WTC11 (cell line): ENCODE results near the gene MPDZ. TPM values are rescaled to one million over a fixed set of nuclear protein-coding genes. Genes with fewer than 3 reads are reported as not detected.

Source experiments
- ATAC-seq: fragments of 200-7000 bp; cut with Tn5 transposase; 2 replicates; pipeline ENCODE4 v1.10.0; 2021; ENCODE audit warnings: mild to moderate bottlenecking, moderate library complexity
- CTCF ChIA-PET: fragments of 300-600 bp; sonication (Branson Sonifier 250); formaldehyde crosslinking; loops from one replicate; lab custom pipeline; 2021; ENCODE audit warnings: antibody characterized with exemption; lab: Charles Lee
- POLR2A ChIA-PET: fragments of 350-600 bp; sonication (Branson Sonifier 250); formaldehyde crosslinking; loops from one replicate; lab custom pipeline; 2021; ENCODE audit warnings: antibody characterized with exemption; lab: Charles Lee
- DNase-seq: peaks from one replicate; pipeline ENCODE4 v3.0.0; 2021; ENCODE audit warnings: low spot score
- H3K27ac Mint-ChIP-seq: 2 replicates; pipeline ENCODE4 v1.8.0; 2021; ENCODE audit warnings: mixed read lengths
- H3K27me3 Mint-ChIP-seq: 2 replicates; pipeline ENCODE4 v1.8.0; 2021; ENCODE audit warnings: low read depth, mild to moderate bottlenecking, moderate library complexity, mixed read lengths
- H3K36me3 Mint-ChIP-seq: 2 replicates; pipeline ENCODE4 v1.8.0; 2021; ENCODE audit warnings: mixed read lengths
- H3K4me1 Mint-ChIP-seq: 2 replicates; pipeline ENCODE4 v1.8.0; 2022; ENCODE audit warnings: mixed read lengths
- H3K4me3 Mint-ChIP-seq: 2 replicates; pipeline ENCODE4 v1.8.0; 2021; ENCODE audit warnings: mild to moderate bottlenecking, moderate library complexity, mixed read lengths
- H3K9me3 Mint-ChIP-seq: 2 replicates; pipeline ENCODE4 v1.8.0; 2021; ENCODE audit warnings: mixed read lengths
- ATF1 ChIP-seq: sonication (generic); formaldehyde crosslinking; IDR thresholded peaks from 2 replicates; pipeline ENCODE4 v1.8.1; 2023; ENCODE audit warnings: mild to moderate bottlenecking, moderate library complexity, missing genetic modification reagents
- ATF3 ChIP-seq: sonication (generic); formaldehyde crosslinking; conservative IDR thresholded peaks from 2 replicates; pipeline ENCODE4 v1.8.1; 2022; ENCODE audit warnings: mild to moderate bottlenecking, missing genetic modification reagents
- CTCF ChIP-seq: fragments of 200-600 bp; IDR thresholded peaks from 2 replicates; pipeline ENCODE4 v1.8.0; 2022; ENCODE audit warnings: antibody characterized with exemption
- FOXP4 ChIP-seq: sonication (generic); formaldehyde crosslinking; IDR thresholded peaks from 2 replicates; pipeline ENCODE4 v1.8.0; 2022; ENCODE audit warnings: mild to moderate bottlenecking, missing genetic modification reagents
- HMGA2 ChIP-seq: fragments of 250-450 bp; sonication (Bioruptor Pico); IDR thresholded peaks from 2 replicates; pipeline ENCODE4 v1.4.0; 2021; ENCODE audit warnings: mild to moderate bottlenecking, moderate library complexity
- NR1H2 ChIP-seq: sonication (generic); formaldehyde crosslinking; IDR thresholded peaks from 2 replicates; pipeline ENCODE4 v1.9.0; 2021; ENCODE audit warnings: mild to moderate bottlenecking, moderate library complexity, missing genetic modification reagents
- NR2C2 ChIP-seq: sonication (generic); formaldehyde crosslinking; IDR thresholded peaks from 2 replicates; pipeline ENCODE4 v1.8.0; 2022; ENCODE audit warnings: mild to moderate bottlenecking, missing genetic modification reagents
- NR3C1 ChIP-seq: sonication (generic); formaldehyde crosslinking; conservative IDR thresholded peaks from 2 replicates; pipeline ENCODE4 v1.8.1; 2023; ENCODE audit warnings: low read depth, mild to moderate bottlenecking, missing genetic modification reagents
- PRRX2 ChIP-seq: fragments of 250-450 bp; sonication (Bioruptor Pico); IDR thresholded peaks from 2 replicates; pipeline ENCODE4 v1.8.0; 2021; ENCODE audit warnings: mild to moderate bottlenecking
- SMAD4 ChIP-seq: sonication (generic); formaldehyde crosslinking; IDR thresholded peaks from 2 replicates; pipeline ENCODE4 v1.8.0; 2022; ENCODE audit warnings: mild to moderate bottlenecking, missing genetic modification reagents
- ZMAT4 ChIP-seq: fragments of 250-450 bp; sonication (Bioruptor Pico); IDR thresholded peaks from 2 replicates; pipeline ENCODE4 v1.9.0; 2021; ENCODE audit warnings: mild to moderate bottlenecking
- ZNF121 ChIP-seq: sonication (generic); formaldehyde crosslinking; IDR thresholded peaks from 2 replicates; pipeline ENCODE4 v1.8.0; 2023; ENCODE audit warnings: missing genetic modification reagents
- ZNF138 ChIP-seq: sonication (generic); formaldehyde crosslinking; conservative IDR thresholded peaks from 2 replicates; pipeline ENCODE4 v1.8.1; 2022; ENCODE audit warnings: mild to moderate bottlenecking, moderate library complexity, missing genetic modification reagents
- ZNF281 ChIP-seq: sonication (generic); formaldehyde crosslinking; IDR thresholded peaks from 2 replicates; pipeline ENCODE4 v1.8.0; 2023; ENCODE audit warnings: mild to moderate bottlenecking, missing genetic modification reagents
- ZNF532 ChIP-seq: fragments of 250-450 bp; sonication (Bioruptor Pico); IDR thresholded peaks from 2 replicates; pipeline ENCODE4 v1.9.0; 2021; ENCODE audit warnings: mild to moderate bottlenecking, borderline replicate concordance
- total RNA-seq: library from RNA; stranded (reverse); gene quantifications from 3 replicates; pipeline ENCODE4 v1.2.3, GENCODE V29; 2021

MPDZ gene
- total RNA-seq, 1 experiment from 2014 or later = 38.5 TPM

- TF ChIP-seq ATF3 = no peak
- no peak for TF ChIP-seq NR1H2 (CRISPR knock-in tag)
- TF ChIP-seq NR2C2 = no peak
- TF ChIP-seq FOXP4 = no peak
- TF ChIP-seq, all 79 proteins: peak for 0
These were observed 38.5 kb upstream of the MPDZ start (continued) for GRCh38 chr9:13318027-13318426.

- CTCF ChIA-PET = no interaction called here
- no peak overlapping the region for H3K4me3 Mint-ChIP-seq
- DNase-seq = no peak
- H3K36me3 Mint-ChIP-seq = peaks cover 11% of the 10 kb centered on the region
- TF ChIP-seq NR3C1 (CRISPR knock-in tag) (no peak), ZMAT4 (CRISPR knock-in tag) (no peak), ATF1 (CRISPR knock-in tag) (no peak), ZNF138 (no peak), ZNF281 (CRISPR knock-in tag) (no peak), PRRX2 (CRISPR knock-in tag) (no peak), SMAD4 (CRISPR knock-in tag) (no peak), ZNF532 (CRISPR knock-in tag) (no peak), CTCF (no peak), ZNF121 (CRISPR knock-in tag) (no peak), HMGA2 (no peak)
- H3K27me3 Mint-ChIP-seq = no peaks in the 10 kb centered on the region; the same call in 1 of the 2 replicates
- POLR2A ChIA-PET = no interaction called here
- no peak for ATAC-seq
- H3K27ac Mint-ChIP-seq = no peak overlapping the region
- H3K4me1 Mint-ChIP-seq = no peaks in the 10 kb centered on the region
- peaks cover 23% of the 10 kb centered on the region for H3K9me3 Mint-ChIP-seq
These were observed 17.5 kb upstream of the MPDZ start for GRCh38 chr9:13296972-13297371.
